Spleen (tissue), 11 donors: Measurements from ENCODE around the gene SH2D4B. TPM values are rescaled to one million over a fixed set of nuclear protein-coding genes. Genes with fewer than 3 reads are reported as not detected.
A peak's percentile ranks its signal among the peaks of the same experiment; 100 is the strongest.

Experiments used
- DNase-seq: peaks from one replicate; pipeline ENCODE4 v3.0.0-alpha.2; 2020
- H3K27ac ChIP-seq, 8 donors: fragments of 200-600 bp; sonication (generic) in 7 of 8; 1 replicate in 4 of 8; 2 replicates in 4 of 8; pipeline versions ENCODE4 v1.5.0 to v1.8.0; 2016 to 2021; ENCODE audit warnings: inconsistent platforms in 4 of 8, mild to moderate bottlenecking in 4 of 8, moderate library complexity in 1 of 8
- H3K27me3 ChIP-seq, 7 donors: fragments of 200-600 bp; sonication (generic) in 6 of 7; replicated peaks in 1 of 7; 1 replicate in 4 of 7; 2 replicates in 3 of 7; pipeline versions ENCODE4 v1.5.0 to v1.8.0; 2016 to 2021; ENCODE audit warnings: inconsistent platforms in 3 of 7, mild to moderate bottlenecking in 1 of 7
- H3K36me3 ChIP-seq, 6 donors: fragments of 200-600 bp; sonication (generic) in 5 of 6; 1 replicate in 4 of 6; 2 replicates in 2 of 6; pipeline versions ENCODE4 v1.5.0 to v1.8.0; 2016 to 2021; ENCODE audit warnings: inconsistent platforms in 2 of 6
- H3K4me1 ChIP-seq, 6 donors: fragments of 200-600 bp; sonication (generic) in 5 of 6; 1 replicate in 3 of 6; 2 replicates in 3 of 6; pipeline versions ENCODE4 v1.5.0 to v1.8.0; 2016 to 2021; ENCODE audit warnings: inconsistent platforms in 3 of 6
- H3K4me3 ChIP-seq, 8 donors: fragments of 200-600 bp; sonication (generic) in 7 of 8; 1 replicate in 4 of 8; 2 replicates in 4 of 8; pipeline versions ENCODE4 v1.5.0 to v1.8.0; 2016 to 2021; ENCODE audit warnings: inconsistent platforms in 4 of 8, mild to moderate bottlenecking in 4 of 8, moderate library complexity in 2 of 8
- H3K9me3 ChIP-seq, 8 donors: fragments of 200-600 bp; sonication (generic) in 7 of 8; 1 replicate in 4 of 8; 2 replicates in 4 of 8; pipeline versions ENCODE4 v1.5.0 to v1.8.0; 2016 to 2021; ENCODE audit warnings: inconsistent platforms in 4 of 8
- CTCF ChIP-seq, 11 experiments: fragments of 200-600 bp in 7 of 11; fragments of 450-650 bp in 4 of 11; sonication (generic) in 4 of 11; IDR thresholded peaks in 8 of 11; conservative IDR thresholded peaks in 3 of 11; 1 replicate in 7 of 11; 2 replicates in 4 of 11; pipeline versions ENCODE4 v1.4.0 to v1.8.0; 2016 to 2021; ENCODE audit warnings: antibody characterized with exemption in 11 of 11, inconsistent platforms in 4 of 11, mild to moderate bottlenecking in 1 of 11
- POLR2A ChIP-seq, 3 donors: fragments of 450-650 bp; IDR thresholded peaks; one replicate each; pipeline ENCODE4 v1.5.1; 2017; ENCODE audit warnings: antibody characterized with exemption in 3 of 3, mild to moderate bottlenecking in 1 of 3
- POLR2AphosphoS5 ChIP-seq, 3 donors: sonication (generic); formaldehyde crosslinking; IDR thresholded peaks; one replicate each; pipeline ENCODE4 v1.5.1; 2017; ENCODE audit warnings: antibody characterized with exemption in 3 of 3
- WGBS, 5 donors: extraction: QIAGEN DNeasy Blood & Tissue Kit in 3 of 5; methylation state at CpG; one replicate each; pipeline versions ENCODE4 v1.1.5 to v1.1.7; 2013 to 2018; 5-methylcytosine and 5-hydroxymethylcytosine counted together
- intact Hi-C: fragments of 100-400 bp; cut with DNase I; formaldehyde crosslinking; loops from one replicate; pipeline ENCODE4 v1.15.0; 2023; ENCODE audit warnings: low total_unique reads
- polyA plus RNA-seq, 3 donors: library from polyadenylated mRNA; stranded (reverse); fragments of 200-250 nt; gene quantifications; one replicate each; pipeline ENCODE4 v1.2.1, GENCODE V29; 2013
- total RNA-seq, 7 donors: library from RNA; depleted of rRNA in 3 of 7; stranded (reverse); fragments of >200 nt in 3 of 7; fragmentation: NEBNext Ultra II Directional in 4 of 7; extraction: Animal tissue kit (Norgen Biotek cat#: 25700) in 4 of 7; gene quantifications; one replicate each; pipeline versions ENCODE4 v1.1.0 to v1.2.1, GENCODE V29; 2016 to 2021
- donor health status: healthy with polysubstance abuse.
- donor health status: DM: no; HTN: no; CAD: no; lungs with moderate emphysema.
- donor health status: DM: no; HTN: no; CAD: no.
- donor health status: Bipolar disorder and iron deficiency.
- donor health status: healthy.
- donor health status: DM: no; HTN: no; CAD: no.
- donor health status: DM: yes; HTN: yes; CAD: no.

The SH2D4B gene
- total and polyA plus RNA-seq, 10 donors = 0.08 to 0.46 (median 0.12) TPM; not detected in 2

- TF ChIP-seq CTCF (IDR thresholded peaks at IDR 0.05 in 8 of 11, conservative IDR thresholded peaks at IDR 0.05 in 3 of 11) (no peak), POLR2A (IDR thresholded peaks at IDR 0.05) (no peak), POLR2AphosphoS5 (IDR thresholded peaks at IDR 0.05) (no peak)
- DNase-seq = no peak
- no peaks in the 10 kb centered on the region for H3K9me3 ChIP-seq
- intact Hi-C loops = no loop called here
- no peaks in the 10 kb centered on the region for H3K4me1 ChIP-seq
- H3K27ac ChIP-seq = no peak overlapping the region
- H3K4me3 ChIP-seq = no peak overlapping the region
- 77 to 92% (median 86%) methylated on average over 2 of the region's 2 CpGs for WGBS, 5 donors
- H3K36me3 ChIP-seq = no peaks in the 10 kb centered on the region
- no peaks in the 10 kb centered on the region for H3K27me3 ChIP-seq
These were observed 29.6 kb downstream of the SH2D4B start for GRCh38 chr10:80567292-80567691.

- Histone ChIP-seq H3K36me3 (no peaks in the 10 kb centered on the region), H3K27ac (no peak overlapping the region), H3K4me3 (no peak overlapping the region), H3K9me3 (no peaks in the 10 kb centered on the region), H3K27me3 (no peaks in the 10 kb centered on the region), H3K4me1 (no peaks in the 10 kb centered on the region)
- 87 to 93% (median 89%) methylated on average over 15 of the region's 15 CpGs for WGBS, 5 donors
- intact Hi-C loops = no loop called here
- TF ChIP-seq POLR2A (IDR thresholded peaks at IDR 0.05) = no peak
- no peak for TF ChIP-seq POLR2AphosphoS5 (IDR thresholded peaks at IDR 0.05)
- no peak for TF ChIP-seq CTCF (IDR thresholded peaks at IDR 0.05 in 8 of 11, conservative IDR thresholded peaks at IDR 0.05 in 3 of 11)
- no peak for DNase-seq
These were observed 31.6 kb downstream of the SH2D4B start for GRCh38 chr10:80569131-80569895.

- no peaks in the 10 kb centered on the region for H3K36me3 ChIP-seq
- no peak overlapping the region for H3K4me3 ChIP-seq
- no peaks in the 10 kb centered on the region for H3K4me1 ChIP-seq
- TF ChIP-seq POLR2AphosphoS5 (IDR thresholded peaks at IDR 0.05) (no peak), CTCF (IDR thresholded peaks at IDR 0.05 in 8 of 11, conservative IDR thresholded peaks at IDR 0.05 in 3 of 11) (no peak), POLR2A (IDR thresholded peaks at IDR 0.05) (no peak)
- no peak for DNase-seq
- H3K9me3 ChIP-seq = no peaks in the 10 kb centered on the region
- intact Hi-C loops = no loop called here
- 95 to 99% (median 97%) methylated on average over 9 of the region's 9 CpGs for WGBS, 5 donors
- H3K27ac ChIP-seq = no peak overlapping the region
- H3K27me3 ChIP-seq = no peaks in the 10 kb centered on the region
These were observed 33.6 kb downstream of the SH2D4B start for GRCh38 chr10:80571352-80571751.

GRCh38 chr10:80579181-80579763 is 41.6 kb downstream of the SH2D4B start:
- H3K9me3 ChIP-seq = peaks cover 0 to 5% (median 0%) of the 10 kb centered on the region in 8 donors
- no peak for TF ChIP-seq POLR2A (IDR thresholded peaks at IDR 0.05)
- H3K27ac ChIP-seq = peak overlapping the region in 2 of 8 donors; percentile 50 to 67
- no peaks in the 10 kb centered on the region for H3K27me3 ChIP-seq
- WGBS, 5 donors = 7 to 15% (median 10%) methylated on average over 5 of the region's 5 CpGs
- H3K4me3 ChIP-seq = no peak overlapping the region
- H3K4me1 ChIP-seq = peaks cover 0 to 26% (median 7%) of the 10 kb centered on the region in 6 donors
- no peaks in the 10 kb centered on the region for H3K36me3 ChIP-seq
- no peak for DNase-seq
- intact Hi-C loops = no loop called here
